Caco-2 (cell line): ENCODE data around the gene PLEK2. TPM values are rescaled to one million over a fixed set of nuclear protein-coding genes. Genes with fewer than 3 reads are reported as not detected.

Experiments
- BruUV-seq: library from RNA; stranded (reverse); fragments of 400-500 nt; replicated peaks from 2 replicates; lab custom pipeline; 2021; lab: Mats Ljungman, UMichigan
- CTCF ChIA-PET: fragments of 300-600 bp; sonication (Branson Sonifier 250); formaldehyde crosslinking; loops from one replicate; lab custom pipeline; 2022; ENCODE audit warnings: antibody characterized with exemption; lab: Charles Lee
- POLR2A ChIA-PET: fragments of 300-600 bp; sonication (Branson Sonifier 250); formaldehyde crosslinking; loops from one replicate; lab custom pipeline; 2022; ENCODE audit warnings: antibody characterized with exemption; lab: Charles Lee
- DNase-seq, 2 experiments: peaks; one replicate each; pipeline versions ENCODE4 v3.0.0 to v3.0.0-alpha.2; 2020 to 2022
- H3K27me3 ChIP-seq: replicated peaks from 2 replicates; pipeline ENCODE4 v1.6.0; 2011; ENCODE audit warnings: low read length; ENCODE audit not compliant: control insufficient read depth, insufficient read depth
- H3K36me3 ChIP-seq: 2 replicates; pipeline ENCODE4 v1.5.1; 2011; ENCODE audit warnings: low read length; ENCODE audit not compliant: control insufficient read depth, insufficient read depth
- H3K4me1 ChIP-seq: fragments of 250-450 bp; sonication (Bioruptor Pico); 2 replicates; pipeline ENCODE4 v1.5.1; 2020; ENCODE audit warnings: mild to moderate bottlenecking
- H3K4me3 ChIP-seq: 2 replicates; pipeline ENCODE4 v1.5.1; 2011; ENCODE audit warnings: low read depth, mild to moderate bottlenecking, control low read depth, low read length
- H3K9me3 ChIP-seq: fragments of 250-450 bp; sonication (Bioruptor Pico); 2 replicates; pipeline ENCODE4 v1.5.1; 2020; ENCODE audit warnings: mild to moderate bottlenecking, moderate library complexity
- H3K27ac Mint-ChIP-seq: one replicate; pipeline ENCODE4 v1.8.0; 2022; ENCODE audit warnings: mixed read lengths; ENCODE audit not compliant: unreplicated experiment
- H3K27me3 Mint-ChIP-seq: one replicate; pipeline ENCODE4 v1.8.0; 2022; ENCODE audit warnings: mixed read lengths; ENCODE audit not compliant: insufficient read depth, unreplicated experiment
- H3K36me3 Mint-ChIP-seq: one replicate; pipeline ENCODE4 v1.8.0; 2022; ENCODE audit warnings: mild to moderate bottlenecking, mixed read lengths; ENCODE audit not compliant: insufficient read depth, unreplicated experiment
- H3K4me1 Mint-ChIP-seq: one replicate; pipeline ENCODE4 v1.8.0; 2022; ENCODE audit warnings: low read depth, mixed read lengths; ENCODE audit not compliant: unreplicated experiment
- H3K4me3 Mint-ChIP-seq: one replicate; pipeline ENCODE4 v1.8.0; 2022; ENCODE audit warnings: mild to moderate bottlenecking, moderate library complexity, mixed read lengths; ENCODE audit not compliant: unreplicated experiment
- H3K9me3 Mint-ChIP-seq: one replicate; pipeline ENCODE4 v1.8.0; 2022; ENCODE audit warnings: mixed read lengths; ENCODE audit not compliant: unreplicated experiment
- CTCF ChIP-seq, 2 experiments: fragments of 200-600 bp in 1 of 2; IDR thresholded peaks; 1 replicate in 1 of 2; 2 replicates in 1 of 2; pipeline versions ENCODE4 v1.5.1 to v1.8.0; 2011 to 2022; ENCODE audit warnings: antibody characterized with exemption in 1 of 2, control low read depth in 1 of 2, inconsistent platforms in 1 of 2, low read depth in 1 of 2, low read length in 1 of 2, mild to moderate bottlenecking in 1 of 2, moderate library complexity in 1 of 2; ENCODE audit not compliant: insufficient read depth in 1 of 2, severe bottlenecking in 1 of 2, unreplicated experiment in 1 of 2
- intact Hi-C: fragments of 100-400 bp; cut with micrococcal nuclease; formaldehyde crosslinking; loops from one replicate; pipeline ENCODE4 v1.10.0; 2022; ENCODE audit not compliant: unreplicated experiment
- total RNA-seq: library from RNA; stranded (reverse); gene quantifications from 2 replicates; pipeline ENCODE4 v1.2.3, GENCODE V29; 2022

PLEK2 gene
- total RNA-seq, 1 experiment from 2014 or later = 36.5 TPM

- Histone ChIP-seq H3K27me3 (no peaks in the 10 kb centered on the region), H3K36me3 (no peaks in the 10 kb centered on the region; the same call in none of the 2 replicates), H3K9me3 (no peaks in the 10 kb centered on the region), H3K4me1 (no peaks in the 10 kb centered on the region), H3K4me3 (no peak overlapping the region)
- ChIA-PET POLR2A (no interaction called here), CTCF (no interaction called here)
- intact Hi-C loops = no loop called here
- H3K4me3 Mint-ChIP-seq = no peak overlapping the region
- H3K9me3 Mint-ChIP-seq = no peaks in the 10 kb centered on the region
- no TSS peak for BruUV-seq
- no peaks in the 10 kb centered on the region for H3K4me1 Mint-ChIP-seq
- no peak for TF ChIP-seq CTCF (IDR thresholded peaks at IDR 0.05; ENCODE audit: insufficient read depth in 1 of 2, low read depth in 1 of 2, low read length in 1 of 2, severe bottlenecking in 1 of 2, unreplicated experiment in 1 of 2)
- H3K36me3 Mint-ChIP-seq = peaks cover 95% of the 10 kb centered on the region
- no peak overlapping the region for H3K27ac Mint-ChIP-seq
- H3K27me3 Mint-ChIP-seq = no peaks in the 10 kb centered on the region
- no peak for DNase-seq
Observed at GRCh38 chr14:67371247-67372148, 40.5 kb downstream of the PLEK2 start.

- Histone ChIP-seq H3K36me3 (no peaks in the 10 kb centered on the region; the same call in none of the 2 replicates), H3K4me1 (no peaks in the 10 kb centered on the region), H3K9me3 (no peaks in the 10 kb centered on the region), H3K27me3 (no peaks in the 10 kb centered on the region), H3K4me3 (no peak overlapping the region)
- H3K9me3 Mint-ChIP-seq = no peaks in the 10 kb centered on the region
- H3K27me3 Mint-ChIP-seq = no peaks in the 10 kb centered on the region
- no peak overlapping the region for H3K27ac Mint-ChIP-seq
- no peak for TF ChIP-seq CTCF (IDR thresholded peaks at IDR 0.05; ENCODE audit: insufficient read depth in 1 of 2, low read depth in 1 of 2, low read length in 1 of 2, severe bottlenecking in 1 of 2, unreplicated experiment in 1 of 2)
- intact Hi-C loops = no loop called here
- H3K4me3 Mint-ChIP-seq = no peak overlapping the region
- no peak for DNase-seq
- no peaks in the 10 kb centered on the region for H3K4me1 Mint-ChIP-seq
- ChIA-PET POLR2A (no interaction called here), CTCF (no interaction called here)
- peaks cover 95% of the 10 kb centered on the region for H3K36me3 Mint-ChIP-seq
- BruUV-seq = no TSS peak
Observed at GRCh38 chr14:67370830-67371229, 41.1 kb downstream of the PLEK2 start.

GRCh38 chr14:67365476-67365875, 46.5 kb downstream of the PLEK2 start:
- H3K4me3 Mint-ChIP-seq = no peak overlapping the region
- no peaks in the 10 kb centered on the region for H3K9me3 ChIP-seq
- H3K27ac Mint-ChIP-seq = no peak overlapping the region
- H3K4me3 ChIP-seq = no peak overlapping the region
- H3K4me1 Mint-ChIP-seq = no peaks in the 10 kb centered on the region
- no peaks in the 10 kb centered on the region for H3K27me3 Mint-ChIP-seq
- no peaks in the 10 kb centered on the region for H3K9me3 Mint-ChIP-seq
- no peaks in the 10 kb centered on the region for H3K27me3 ChIP-seq
- TF ChIP-seq CTCF (IDR thresholded peaks at IDR 0.05; ENCODE audit: insufficient read depth in 1 of 2, low read depth in 1 of 2, low read length in 1 of 2, severe bottlenecking in 1 of 2, unreplicated experiment in 1 of 2) = no peak
- H3K36me3 Mint-ChIP-seq = peaks cover 72% of the 10 kb centered on the region
- BruUV-seq = no TSS peak
- ChIA-PET CTCF (interaction anchor here (0.5 kb wide), 1 partner anchor 72 kb away, joined by 5 read pairs; no protein-coding TSS in a partner anchor), POLR2A (no interaction called here)
- H3K4me1 ChIP-seq = peaks cover 6% of the 10 kb centered on the region; the same call in 1 of the 2 replicates
- intact Hi-C loops = no loop called here
- DNase-seq = no peak
- no peaks in the 10 kb centered on the region; the same call in 1 of the 2 replicates for H3K36me3 ChIP-seq
